IMR-90 (cell line): ENCODE data around the gene FOXC1. TPM values are rescaled to one million over a fixed set of nuclear protein-coding genes. Genes with fewer than 3 reads are reported as not detected.

Experiments
- ATAC-seq: fragments of 200-7000 bp; cut with Tn5 transposase; 2 replicates; pipeline ENCODE4 v1.9.1; 2020; ENCODE audit warnings: low read depth, mild to moderate bottlenecking, moderate library complexity
- BruUV-seq: library from RNA; stranded (reverse); fragments of 400-500 nt; replicated peaks from 2 replicates; lab custom pipeline; 2021; lab: Mats Ljungman, UMichigan
- CTCF ChIA-PET: fragments of 300-600 bp; formaldehyde crosslinking; extraction: SDS; loops from one replicate; lab custom pipeline; 2021; ENCODE audit warnings: antibody characterized with exemption; lab: Yijun Ruan, JAX
- POLR2A ChIA-PET: fragments of 300-600 bp; sonication (Branson Sonifier 250); formaldehyde crosslinking; loops from one replicate; lab custom pipeline; 2022; ENCODE audit warnings: antibody characterized with exemption; ENCODE audit not compliant: unreplicated experiment; lab: Charles Lee
- DNase-seq: peaks from one replicate; pipeline ENCODE4 v3.0.0; 2013
- H2AFZ ChIP-seq: replicated peaks from 2 replicates; pipeline ENCODE3; 2013; ENCODE audit warnings: low read length, mild to moderate bottlenecking; ENCODE audit not compliant: poor library complexity
- H2AK5ac ChIP-seq: 2 replicates; pipeline ENCODE4 v1.6.1; 2013; ENCODE audit warnings: low read depth, low read length, inconsistent platforms
- H2AK9ac ChIP-seq: replicated peaks from 2 replicates; pipeline ENCODE3; 2013; ENCODE audit warnings: mild to moderate bottlenecking, low read depth, low read length, moderate library complexity; ENCODE audit not compliant: poor library complexity
- H2BK120ac ChIP-seq: 2 replicates; pipeline ENCODE4 v1.6.1; 2013; ENCODE audit warnings: low read depth, low read length, inconsistent platforms
- H2BK15ac ChIP-seq: 3 replicates; pipeline ENCODE4 v1.6.1; 2013; ENCODE audit warnings: low read depth, low read length, inconsistent platforms
- H2BK20ac ChIP-seq: 2 replicates; pipeline ENCODE4 v1.6.1; 2013; ENCODE audit warnings: low read depth, mild to moderate bottlenecking, inconsistent platforms, low read length, moderate library complexity
- H2BK5ac ChIP-seq: 2 replicates; pipeline ENCODE4 v1.6.1; 2013; ENCODE audit warnings: mild to moderate bottlenecking, low read depth, low read length, inconsistent platforms; ENCODE audit not compliant: poor library complexity, severe bottlenecking
- H3K14ac ChIP-seq: replicated peaks from 2 replicates; pipeline ENCODE4 v1.6.1; 2013; ENCODE audit warnings: low read depth, low read length, inconsistent platforms
- H3K18ac ChIP-seq: 2 replicates; pipeline ENCODE4 v1.6.1; 2013; ENCODE audit warnings: low read depth, low read length, control low read depth
- H3K23ac ChIP-seq: 2 replicates; pipeline ENCODE4 v1.6.1; 2013; ENCODE audit warnings: low read depth, low read length, inconsistent platforms
- H3K27ac ChIP-seq: 2 replicates; pipeline ENCODE4 v1.5.1; 2013; ENCODE audit warnings: mild to moderate bottlenecking, control low read depth, low read length; ENCODE audit not compliant: insufficient read depth
- H3K27me3 ChIP-seq: 2 replicates; pipeline ENCODE4 v1.6.1; 2013; ENCODE audit warnings: low read length; ENCODE audit not compliant: control insufficient read depth, insufficient read depth
- H3K36me3 ChIP-seq: 2 replicates; pipeline ENCODE4 v1.6.1; 2013; ENCODE audit warnings: low read length, mixed read lengths; ENCODE audit not compliant: control insufficient read depth, insufficient read depth
- H3K4ac ChIP-seq: 2 replicates; pipeline ENCODE4 v1.6.1; 2013; ENCODE audit warnings: low read depth, low read length, inconsistent platforms
- H3K4me1 ChIP-seq: 2 replicates; pipeline ENCODE4 v1.6.1; 2013; ENCODE audit warnings: low read length, mixed read lengths; ENCODE audit not compliant: control insufficient read depth, insufficient read depth
- H3K4me2 ChIP-seq: 2 replicates; pipeline ENCODE4 v1.6.1; 2013; ENCODE audit warnings: low read depth, mild to moderate bottlenecking, control low read depth, low read length, moderate library complexity
- H3K4me3 ChIP-seq: 2 replicates; pipeline ENCODE4 v1.5.1; 2013; ENCODE audit warnings: low read depth, mild to moderate bottlenecking, control low read depth, low read length, moderate library complexity; ENCODE audit not compliant: insufficient read depth
- H3K56ac ChIP-seq: 2 replicates; pipeline ENCODE4 v1.6.1; 2013; ENCODE audit warnings: low read length, inconsistent platforms; ENCODE audit not compliant: insufficient read depth; ENCODE audit errors: extremely low read depth
- H3K79me1 ChIP-seq, 2 experiments: 2 replicates each; pipeline ENCODE4 v1.6.1; 2013; ENCODE audit warnings: low read length in 2 of 2, inconsistent platforms in 1 of 2, low read depth in 1 of 2
- H3K9ac ChIP-seq: 2 replicates; pipeline ENCODE4 v1.6.1; 2013; ENCODE audit warnings: low read depth, low read length, control low read depth
- H3K9me1 ChIP-seq: 2 replicates; pipeline ENCODE4 v1.6.1; 2013; ENCODE audit warnings: low read length, inconsistent platforms; ENCODE audit not compliant: insufficient read depth
- H3K9me3 ChIP-seq: 2 replicates; pipeline ENCODE4 v1.6.1; 2013; ENCODE audit warnings: low read length; ENCODE audit not compliant: control insufficient read depth, insufficient read depth
- H4K20me1 ChIP-seq: 2 replicates; pipeline ENCODE4 v1.6.1; 2013; ENCODE audit warnings: low read length, inconsistent platforms; ENCODE audit not compliant: insufficient read depth
- H4K5ac ChIP-seq: 2 replicates; pipeline ENCODE4 v1.6.1; 2013; ENCODE audit warnings: mild to moderate bottlenecking, low read depth, low read length, control low read depth
- H4K8ac ChIP-seq, 2 experiments: 2 replicates each; pipeline ENCODE4 v1.6.1; 2013; ENCODE audit warnings: low read depth in 2 of 2, low read length in 2 of 2, control low read depth in 1 of 2, inconsistent platforms in 1 of 2
- H4K91ac ChIP-seq: 2 replicates; pipeline ENCODE4 v1.6.1; 2013; ENCODE audit warnings: low read depth, low read length, inconsistent platforms; ENCODE audit not compliant: insufficient read depth
- CEBPB ChIP-seq: IDR thresholded peaks from 2 replicates; pipeline ENCODE4 v1.6.1; 2012; ENCODE audit warnings: low read depth, low read length, improper control_type of control experiment
- FOS ChIP-seq: fragments of 150-350 bp; IDR thresholded peaks from 2 replicates; pipeline ENCODE4 v1.6.1; 2016; ENCODE audit warnings: low read depth, low read length
- MAFK ChIP-seq: IDR thresholded peaks from 2 replicates; pipeline ENCODE4 v1.6.1; 2012; ENCODE audit warnings: low read depth, low read length, improper control_type of control experiment
- RCOR1 ChIP-seq: IDR thresholded peaks from 2 replicates; pipeline ENCODE4 v1.6.1; 2012; ENCODE audit warnings: mild to moderate bottlenecking, low read length, improper control_type of control experiment; ENCODE audit not compliant: insufficient replicate concordance
- WGBS, 2 experiments: methylation state at CpG; one replicate each; pipeline versions ENCODE4 v1.1.5 to v1.1.7; 2013; ENCODE audit warnings: missing lambda C conversion rate in 2 of 2; ENCODE audit not compliant: insufficient read length in 1 of 2; ENCODE audit errors: extremely low coverage in 2 of 2; 5-methylcytosine and 5-hydroxymethylcytosine counted together
- dilution Hi-C: fragments of 300-500 bp; cut with HindIII; formaldehyde crosslinking; loops from one replicate; pipeline ENCODE4 v1.14.3; 2018; ENCODE audit warnings: low sequenced_read_pairs; ENCODE audit not compliant: unreplicated experiment
- in situ Hi-C: fragments of 300-500 bp; cut with MboI; formaldehyde crosslinking; loops from 3 replicates; pipeline ENCODE4 v1.14.3; 2019; ENCODE audit warnings: low sequenced_read_pairs, inconsistent platforms, mixed read lengths
- intact Hi-C: fragments of 100-400 bp; cut with micrococcal nuclease; formaldehyde crosslinking; loops from 2 replicates; pipeline ENCODE4 v1.10.0; 2022
- polyA plus RNA-seq, 3 experiments: library from polyadenylated mRNA; depleted of rRNA; stranded (reverse); fragments of >200 nt; gene quantifications; 2 replicates each; pipeline ENCODE4 v1.2.3, GENCODE V29; 2012; ENCODE audit warnings: low replicate concordance in 1 of 3
- total RNA-seq: library from RNA; depleted of rRNA; stranded (reverse); fragments of >200 nt; gene quantifications from 2 replicates; pipeline ENCODE4 v1.2.3, GENCODE V29; 2012

FOXC1 gene
- total and polyA plus RNA-seq, 2 of the 4 experiments (the other 2 are of a cell fraction): 1.3 to 4.0 TPM

DNA sequence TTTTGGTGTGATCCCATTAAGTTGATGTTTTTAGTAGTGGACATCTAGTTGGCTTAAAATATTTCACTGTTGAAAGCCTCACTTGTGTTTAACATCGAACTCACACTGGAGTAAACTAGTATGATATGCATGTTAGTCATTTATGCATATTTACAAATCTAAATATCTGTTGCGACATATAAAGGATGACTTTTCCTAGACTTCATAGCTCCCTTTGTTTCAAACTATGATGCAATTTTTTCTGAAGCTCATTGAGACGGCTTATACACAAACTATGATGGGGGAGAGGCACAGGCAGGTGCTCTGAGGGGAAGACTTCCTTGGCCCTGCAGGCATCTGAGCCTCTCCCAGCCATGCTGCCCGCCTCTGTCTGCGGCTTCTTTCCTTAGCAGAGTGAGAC lies 11.8 kb upstream of the FOXC1 start:
- H3K27me3 ChIP-seq: peaks cover 21% of the 10 kb centered on the region
- H4K8ac ChIP-seq: no peak overlapping the region
- H2AFZ ChIP-seq: no peak overlapping the region
- CTCF ChIA-PET: interaction anchor here (1.2 to 1.5 kb wide), 3 partner anchors 507 to 1036 kb away, joined by 4 to 5 read pairs (median 4); no protein-coding TSS in a partner anchor
- no peak overlapping the region for H3K14ac ChIP-seq
- in situ Hi-C loops (loop anchor here (10.0 kb wide), 2 partner anchors 507 to 1157 kb away; partner anchors contain the start of gene MYLK4), intact Hi-C loops (loop anchor here (2.0 to 5.0 kb wide), 3 partner anchors 599 to 1389 kb away; partner anchors contain the start of gene MYLK4), dilution Hi-C loops (no loop called here)
- H3K79me1 ChIP-seq: no peaks in the 10 kb centered on the region
- H3K4me2 ChIP-seq: no peak overlapping the region; the same call in none of the 2 replicates
- no peaks in the 10 kb centered on the region for H3K9me3 ChIP-seq
- no peak overlapping the region for H3K9ac ChIP-seq
- H3K4me3 ChIP-seq: no peak overlapping the region
- H2BK5ac ChIP-seq: no peak overlapping the region
- H2BK20ac ChIP-seq: no peak overlapping the region
- H4K5ac ChIP-seq: no peak overlapping the region
- no peaks in the 10 kb centered on the region for H3K9me1 ChIP-seq
- peak; percentile 66 for ATAC-seq
- 67% methylated on average over 2 of the region's 5 CpGs; no CpG with 5 or more reads in 1 of the 2 experiments for WGBS, 2 experiments
- no peak overlapping the region for H2BK15ac ChIP-seq
- no peak overlapping the region for H3K4ac ChIP-seq
- BruUV-seq: no TSS peak
- peaks cover 11% of the 10 kb centered on the region for H3K4me1 ChIP-seq
- peak overlapping the region; percentile 17; the same call in 1 of the 2 replicates for H3K27ac ChIP-seq
- no peak overlapping the region for H2AK5ac ChIP-seq
- TF ChIP-seq RCOR1: peak; percentile 56
- no peak for TF ChIP-seq MAFK
- peak; percentile 100 for TF ChIP-seq CEBPB
- peak; percentile 72; the same call in 1 of the 2 replicates for TF ChIP-seq FOS
- H2AK9ac ChIP-seq: no peak overlapping the region
- H2BK120ac ChIP-seq: no peak overlapping the region
- H3K56ac ChIP-seq: no peak overlapping the region
- H4K20me1 ChIP-seq: no peaks in the 10 kb centered on the region
- peak; percentile 88 for DNase-seq
- H3K18ac ChIP-seq: no peak overlapping the region
- H3K23ac ChIP-seq: no peak overlapping the region
- no peak overlapping the region for H4K91ac ChIP-seq
- H3K36me3 ChIP-seq: no peaks in the 10 kb centered on the region
- POLR2A ChIA-PET: interaction anchor here (0.5 kb wide), 1 partner anchor 14 kb away, joined by 4 read pairs; no protein-coding TSS in a partner anchor
